IPS-NIHi7 (cell line): ENCODE data around the gene PGLYRP4.
"Not testable (repeated sequence)": the region's sequence is repeated elsewhere in the genome, so short reads cannot be mapped to it uniquely, and the experiment has no call there.

Source experiments
- DNase-seq: peaks from one replicate; pipeline ENCODE4 v3.0.0; 2012; ENCODE audit warnings: mixed read lengths; ENCODE audit errors: extremely low spot score

PGLYRP4 gene

DNA sequence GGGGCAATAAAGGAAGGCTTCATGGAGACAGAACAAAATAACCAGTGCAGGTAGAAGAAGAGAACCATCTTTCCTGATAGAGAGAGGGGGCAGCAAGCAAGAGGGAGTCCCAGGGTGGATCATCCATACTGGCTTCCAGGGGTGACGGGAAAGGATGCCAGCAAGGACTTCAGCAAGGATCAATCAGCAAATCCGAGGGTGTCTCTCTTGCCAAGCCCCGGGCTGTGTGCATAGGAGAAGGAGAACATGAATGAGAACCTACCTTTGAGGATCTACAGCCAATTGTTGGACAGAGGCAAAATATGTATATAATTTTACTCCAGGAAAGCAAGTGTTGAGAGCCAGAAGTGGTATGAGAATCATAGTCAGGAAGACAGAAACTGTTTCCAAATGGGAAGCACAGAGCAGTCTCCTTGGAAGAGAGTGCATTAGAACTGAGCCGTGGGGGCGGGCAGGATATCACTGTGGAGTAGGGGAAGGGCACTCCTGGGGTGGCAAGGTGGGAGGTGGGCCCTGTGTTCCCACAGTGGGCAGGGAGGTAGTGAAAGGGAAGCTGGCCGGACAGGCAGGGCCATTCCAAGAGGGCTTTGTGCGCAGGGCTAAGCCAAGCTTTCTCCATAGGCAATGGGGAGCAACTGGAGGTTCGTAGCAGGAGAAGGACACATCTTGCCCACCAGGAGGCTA lies 7.9 kb upstream of the PGLYRP4 start:
- DNase-seq, result no peak

DNA sequence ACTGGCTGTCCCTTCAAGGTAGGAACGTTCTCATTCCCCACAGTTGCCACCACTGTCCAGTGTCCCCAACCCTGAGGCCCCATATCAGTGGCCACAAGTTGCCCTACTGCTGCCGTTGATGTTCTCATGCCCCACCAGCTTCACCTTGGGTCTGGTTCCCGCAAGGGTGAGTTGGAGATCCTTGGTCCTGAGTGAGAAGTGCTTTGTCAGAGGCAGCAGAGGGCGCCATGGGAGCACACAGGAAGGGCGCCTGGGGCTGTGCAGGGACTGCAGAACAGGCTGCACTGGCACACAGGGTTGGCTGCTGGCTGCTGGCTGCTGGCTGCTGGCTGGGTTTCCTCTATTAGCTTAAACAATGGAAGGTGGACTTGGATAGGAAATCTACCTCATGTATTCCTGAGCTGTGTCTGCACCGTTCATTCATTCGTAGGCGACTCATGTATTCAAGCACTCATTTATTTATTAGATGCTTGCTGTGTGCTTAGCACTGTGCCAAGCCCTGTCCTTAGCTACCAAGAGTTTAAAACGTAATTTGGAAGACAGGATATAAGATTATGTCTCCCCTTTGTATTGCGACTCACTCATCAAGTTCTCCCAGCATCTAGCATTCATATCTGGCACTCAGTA lies 6.9 kb upstream of the PGLYRP4 start:
- DNase-seq, result peak; percentile 86

DNA sequence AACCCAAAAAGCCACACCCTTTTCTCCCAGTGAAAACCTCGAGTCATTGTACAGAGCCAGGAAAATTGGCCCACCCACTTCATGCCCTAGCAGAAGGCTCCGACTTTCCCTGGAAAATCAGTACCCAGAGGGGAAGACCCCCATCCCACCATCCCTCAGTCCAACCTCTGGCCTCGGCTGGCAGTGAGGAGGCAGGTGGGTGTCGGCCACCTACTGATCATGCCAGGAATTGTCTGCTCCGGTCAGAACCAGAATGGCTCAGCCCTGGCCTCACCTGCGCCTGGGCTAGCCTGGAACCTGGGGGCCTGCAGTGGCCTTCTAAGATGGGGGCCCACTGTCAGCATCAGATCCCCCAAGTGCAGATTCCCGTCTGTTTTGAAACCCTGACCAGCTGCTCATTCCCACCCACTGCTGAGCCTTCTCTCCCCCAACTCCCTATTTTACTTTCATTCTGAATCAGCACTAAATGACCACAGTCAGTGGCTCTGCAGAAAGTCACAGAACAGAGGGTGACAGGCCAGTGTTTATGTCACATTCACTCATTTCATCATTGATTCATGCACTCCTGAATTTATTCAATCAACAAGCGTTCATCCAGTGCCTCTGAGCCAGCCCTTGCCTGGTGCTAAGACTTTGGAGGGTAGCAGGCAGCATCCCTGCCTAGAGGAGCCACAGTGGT lies 6.0 kb upstream of the PGLYRP4 start:
- DNase-seq, result no peak

DNA sequence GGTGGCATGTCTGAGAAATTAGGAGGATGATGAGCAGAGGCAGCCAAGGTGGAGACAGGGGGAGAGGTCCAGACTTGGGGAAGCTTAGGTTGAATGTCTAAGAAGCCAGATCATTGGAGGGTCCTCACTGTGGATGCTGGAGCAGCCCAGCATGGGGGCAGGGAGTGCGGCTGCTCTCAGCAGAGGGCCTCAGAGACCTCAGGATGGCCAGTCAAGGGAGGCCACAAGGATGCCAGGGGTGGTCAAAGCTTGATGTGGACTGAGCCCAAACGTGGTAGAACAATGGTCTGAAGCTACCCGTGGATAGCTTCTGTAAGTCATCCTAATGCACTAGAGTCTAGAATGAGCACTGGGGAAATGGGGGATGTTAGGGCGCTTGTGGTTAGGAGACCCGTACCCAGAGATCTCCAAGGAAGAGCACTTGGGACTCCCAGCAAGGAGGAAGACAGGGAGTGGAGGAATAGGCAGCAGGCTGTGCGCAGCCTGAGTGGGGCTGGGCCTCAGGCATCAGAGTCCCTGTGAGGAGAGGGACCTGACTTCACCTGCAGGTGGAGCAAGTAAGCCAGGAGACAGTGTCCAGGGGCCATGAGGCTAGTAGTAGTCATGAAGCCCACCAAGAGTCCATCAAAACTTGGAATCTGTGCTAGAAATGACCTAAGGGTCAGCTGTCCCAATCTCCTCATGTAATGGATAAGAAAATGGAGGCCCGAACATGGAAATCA lies 4.7 kb upstream of the PGLYRP4 start:
- DNase-seq, result peak; percentile 83

DNA sequence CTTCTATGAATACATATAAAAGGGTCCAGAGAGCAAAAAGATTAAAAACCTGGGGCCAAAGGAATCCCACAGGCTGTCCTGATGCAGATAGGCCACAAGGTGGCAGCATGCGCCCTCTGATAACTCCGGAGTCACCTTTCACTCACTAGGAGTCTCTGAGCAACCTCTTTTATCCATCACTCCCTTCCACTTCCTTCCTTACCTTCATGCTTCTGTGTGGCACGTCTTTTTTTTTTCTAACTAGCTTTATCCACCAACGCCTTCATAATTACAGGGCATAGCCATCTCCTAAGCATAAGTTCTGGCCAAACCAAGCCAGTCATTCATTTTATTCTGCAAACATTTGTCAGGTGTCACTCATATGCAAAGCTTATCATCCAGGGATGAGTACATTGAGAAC lies 3.9 kb upstream of the PGLYRP4 start:
- DNase-seq, result peak; percentile 85

DNA sequence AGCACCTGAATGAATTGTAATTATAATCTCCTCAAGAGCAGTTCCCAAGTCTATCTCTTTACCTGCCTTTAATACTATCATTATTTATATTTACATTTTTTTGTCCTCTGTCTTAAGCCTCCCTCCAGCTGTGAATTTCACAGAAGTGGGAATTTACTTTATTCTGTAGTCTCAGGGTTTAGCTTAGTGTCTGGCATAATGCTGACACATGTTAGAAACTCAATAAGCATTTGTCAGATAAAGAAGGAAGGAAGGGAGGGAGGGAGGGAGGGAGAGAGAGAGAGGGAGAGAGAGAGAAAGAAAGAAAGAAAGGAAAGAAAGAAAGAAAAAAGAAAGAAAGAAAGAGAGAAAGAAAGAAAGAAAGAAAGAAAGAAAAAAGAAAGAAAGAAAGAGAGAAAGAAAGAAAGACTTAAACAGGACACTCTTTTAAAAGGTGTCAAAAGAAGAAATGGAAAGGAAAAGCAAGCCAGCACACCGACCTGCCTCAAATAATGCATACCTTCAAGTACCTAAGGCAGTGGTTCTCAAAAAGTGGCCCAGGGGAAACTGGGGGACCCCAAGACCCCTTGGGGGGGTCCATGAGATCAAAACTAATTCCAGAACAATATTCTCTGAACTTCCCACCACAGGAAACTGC lies 1.8 kb upstream of the PGLYRP4 start:
- no peak for DNase-seq

DNA sequence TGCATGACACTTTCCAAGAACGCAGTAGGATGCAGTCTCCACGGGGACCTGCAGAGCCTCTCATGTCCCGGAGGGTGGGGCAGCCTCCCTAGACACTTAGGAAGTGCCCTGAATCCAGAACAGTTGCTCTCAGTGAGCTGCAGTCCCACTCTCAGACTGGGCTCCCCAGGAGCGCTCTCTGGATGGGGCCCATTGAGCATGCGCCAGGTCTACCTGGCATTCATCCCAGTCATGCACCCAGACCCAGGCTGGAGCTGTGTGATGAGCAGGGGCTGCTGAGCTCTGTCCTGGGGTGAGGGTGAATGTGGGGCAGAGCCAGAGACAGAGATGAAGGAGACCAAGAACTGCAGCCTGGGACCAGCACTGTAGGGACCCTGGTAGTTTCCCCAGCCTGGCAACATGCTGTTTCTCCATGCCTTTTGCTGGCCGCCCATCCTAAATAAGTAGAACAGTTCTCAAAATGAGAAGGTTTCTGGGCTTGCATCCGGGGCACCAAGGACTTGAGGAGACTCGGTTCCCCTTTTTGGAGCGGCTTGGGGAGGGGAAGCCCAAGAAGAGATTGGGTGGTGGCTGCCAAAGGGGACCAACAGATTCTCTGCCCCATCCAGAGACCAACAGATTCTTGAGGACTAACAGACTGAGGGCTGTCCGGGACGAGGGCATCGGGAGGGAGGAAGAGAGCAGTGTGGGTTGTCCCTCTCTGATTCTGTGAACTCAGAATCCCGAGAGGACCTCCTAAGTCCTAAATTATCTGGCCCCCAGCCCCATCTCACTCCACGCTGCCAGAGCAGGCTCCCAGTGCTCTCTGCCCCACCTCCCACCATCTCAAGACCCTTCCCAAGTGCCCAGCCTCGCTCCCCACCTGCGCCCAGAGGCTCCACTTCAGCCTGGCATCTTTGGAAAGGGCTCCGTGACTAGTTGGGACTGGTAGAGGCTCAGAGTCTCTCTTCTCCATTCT lies 1.0 kb upstream of the PGLYRP4 start:
- DNase-seq, result no peak

DNA sequence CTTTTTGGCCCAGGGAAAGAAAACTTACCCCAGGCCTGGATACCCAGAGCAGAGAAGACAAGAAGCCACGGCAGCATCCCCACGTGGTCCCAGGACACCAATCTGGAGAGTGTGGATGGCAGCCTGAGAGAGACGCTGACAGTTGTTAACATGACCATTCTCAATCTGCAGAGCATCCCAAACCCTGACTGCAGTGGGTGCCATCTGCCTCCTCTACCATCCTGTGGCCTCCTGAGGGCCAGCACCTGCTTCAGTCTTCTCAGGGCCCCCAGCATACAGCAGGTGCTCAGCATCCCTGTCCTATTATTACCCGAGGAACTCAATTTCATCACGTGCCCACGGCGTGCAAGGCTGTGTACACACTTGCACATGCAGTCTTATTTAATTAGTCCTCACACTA lies 785 bp downstream of the PGLYRP4 start:
- DNase-seq, result no peak

DNA sequence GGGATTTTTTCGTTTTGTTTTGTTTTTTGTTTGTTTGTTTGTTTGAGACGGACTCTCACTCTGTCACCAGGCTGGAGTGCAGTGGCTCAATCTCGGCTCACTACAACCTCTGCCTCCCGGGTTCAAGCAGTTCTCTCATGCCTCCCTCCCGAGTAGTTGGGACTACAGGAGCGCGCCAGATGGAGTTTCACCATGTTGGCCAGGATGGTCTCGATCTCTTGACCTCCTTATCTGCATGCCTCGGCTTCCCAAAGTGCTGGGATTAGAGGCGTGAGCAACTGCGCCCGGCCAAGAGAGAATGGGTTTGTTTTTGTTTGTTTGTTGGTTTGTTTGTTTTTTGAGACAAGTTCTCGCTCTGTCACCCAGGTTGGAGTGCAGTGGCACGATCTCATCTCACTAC lies 1.6 kb downstream of the PGLYRP4 start:
- DNase-seq, result not testable (repeated sequence)

DNA sequence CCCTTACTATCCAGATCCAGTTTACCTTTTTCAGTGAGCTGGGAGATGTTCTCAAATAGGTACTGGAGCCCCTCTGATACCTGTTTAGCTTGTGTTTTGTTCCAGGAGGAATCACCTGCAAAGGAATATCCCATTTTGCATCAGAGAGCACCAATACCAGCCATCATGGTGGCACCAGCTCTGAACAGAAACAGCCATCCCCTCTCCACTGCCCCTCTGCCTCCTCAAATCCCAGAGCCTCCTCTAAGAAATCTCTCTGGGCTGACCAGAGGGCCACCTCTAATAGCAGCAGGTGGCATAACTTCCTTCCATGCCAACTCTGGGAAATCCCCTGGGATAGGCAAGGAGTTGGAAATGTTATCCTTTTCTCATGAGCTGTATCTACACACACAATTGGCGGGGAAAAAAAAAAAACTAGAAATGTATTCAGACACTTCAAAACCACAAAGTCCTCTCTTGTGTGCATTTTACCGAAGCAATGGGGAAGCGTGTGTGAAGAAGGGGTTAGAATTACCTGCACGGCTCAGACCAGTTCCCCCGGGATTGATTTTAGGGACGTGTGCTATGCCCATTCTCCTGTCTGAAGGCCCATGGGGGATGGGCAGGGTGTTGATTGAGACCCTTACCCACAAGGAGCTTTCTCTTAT lies 2.4 kb downstream of the PGLYRP4 start:
- DNase-seq, result peak; percentile 3

DNA sequence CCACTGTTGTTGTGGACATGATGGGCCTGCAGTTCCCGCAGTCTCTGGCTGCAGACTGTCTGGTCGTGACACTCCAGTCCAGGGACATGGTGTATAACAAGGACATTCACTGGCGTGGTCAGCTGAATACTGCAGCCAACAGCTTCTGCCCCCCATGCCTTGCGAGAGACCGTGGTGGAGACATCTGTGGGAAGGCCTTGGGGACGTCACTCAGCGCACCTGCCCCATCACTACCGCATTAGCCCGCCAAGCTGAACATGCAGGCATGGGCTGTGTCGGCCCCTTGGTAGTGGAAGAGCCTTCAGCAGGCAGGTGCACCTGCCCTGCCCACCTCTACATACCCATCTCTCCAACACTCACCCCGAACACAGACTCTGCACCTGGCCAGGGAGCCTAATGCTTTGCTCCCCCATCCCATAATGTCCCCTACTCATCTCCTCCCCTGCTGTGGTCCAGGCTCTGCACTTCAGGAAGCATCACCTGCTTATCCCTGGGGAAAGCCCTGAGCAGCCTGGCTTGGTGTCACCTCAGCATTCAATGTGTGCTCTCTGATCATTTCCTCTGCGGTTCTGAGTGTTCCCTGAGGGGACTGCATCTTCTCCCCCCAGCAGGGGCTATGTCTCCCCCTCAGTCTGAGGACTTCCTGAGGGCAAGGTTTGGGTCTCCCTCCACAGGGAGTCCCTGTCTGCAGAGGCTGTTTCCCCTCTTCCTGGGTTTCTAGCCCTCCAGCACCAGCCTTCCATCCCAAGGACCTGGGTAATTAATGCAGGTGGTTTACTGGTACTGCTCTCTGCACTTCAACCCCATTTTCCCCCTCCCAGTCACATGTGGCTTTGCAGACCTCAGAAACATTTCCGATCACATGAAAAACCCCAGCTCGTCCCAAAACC lies 3.2 kb downstream of the PGLYRP4 start:
- peak; percentile 6 for DNase-seq

DNA sequence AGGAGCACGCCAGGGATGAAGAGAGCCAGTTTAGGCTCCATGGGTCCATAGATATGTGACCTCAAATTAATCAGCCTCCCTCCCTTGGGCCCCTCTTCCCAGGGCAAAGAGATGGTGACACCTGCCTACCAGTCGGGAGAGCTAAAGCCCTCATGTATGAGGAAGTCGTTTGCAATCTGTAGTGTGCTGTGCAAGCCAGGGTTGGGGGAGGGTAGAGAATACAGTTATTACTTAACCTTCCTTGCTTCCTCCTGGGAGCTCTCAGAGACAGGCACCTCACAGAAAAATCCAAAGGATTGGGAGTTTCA lies 4.0 kb downstream of the PGLYRP4 start:
- DNase-seq, result peak; percentile 4

DNA sequence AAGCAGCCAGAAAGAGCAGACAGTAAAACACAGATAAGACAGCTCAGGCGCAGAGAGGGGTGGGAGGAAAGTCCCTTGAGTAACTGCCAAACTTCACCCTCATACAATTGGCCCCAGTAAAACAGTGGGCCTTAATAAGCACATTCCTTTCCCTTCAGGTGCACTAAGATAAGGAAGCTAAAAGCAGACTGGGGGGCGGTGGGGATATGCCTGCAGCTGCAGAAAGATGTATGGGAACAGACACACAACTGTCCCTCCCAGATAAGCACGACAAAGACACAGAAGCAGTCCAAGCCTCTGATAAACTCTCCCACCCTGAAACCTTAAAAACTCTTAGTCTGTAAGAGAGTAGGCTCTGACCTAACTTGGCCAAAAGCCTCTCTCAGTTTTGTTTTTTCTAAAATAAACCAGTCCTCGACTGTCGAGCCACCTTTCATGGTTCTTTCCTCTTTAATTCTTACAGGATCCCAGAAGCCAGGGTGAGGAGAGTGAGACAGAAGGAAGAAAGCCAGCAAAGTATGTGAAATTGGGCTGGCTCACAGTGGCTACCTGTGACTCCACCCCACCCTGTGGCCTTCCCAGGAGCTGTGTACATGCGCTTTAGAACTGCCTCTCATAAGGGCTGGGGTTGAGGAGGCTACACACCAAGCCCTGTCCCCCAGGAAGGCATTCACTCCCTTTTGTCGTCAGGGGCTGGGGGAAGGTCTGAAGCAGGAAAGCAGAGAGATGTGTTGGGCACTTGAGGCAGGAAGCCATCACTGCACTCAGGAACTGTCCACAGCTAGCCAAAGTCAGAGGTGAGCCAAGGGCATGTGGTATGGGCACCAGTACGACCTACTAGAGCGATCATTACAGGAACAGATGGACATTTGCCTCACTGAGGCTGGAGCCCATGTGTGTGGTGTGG lies 4.6 kb downstream of the PGLYRP4 start:
- DNase-seq, result peak; percentile 8

DNA sequence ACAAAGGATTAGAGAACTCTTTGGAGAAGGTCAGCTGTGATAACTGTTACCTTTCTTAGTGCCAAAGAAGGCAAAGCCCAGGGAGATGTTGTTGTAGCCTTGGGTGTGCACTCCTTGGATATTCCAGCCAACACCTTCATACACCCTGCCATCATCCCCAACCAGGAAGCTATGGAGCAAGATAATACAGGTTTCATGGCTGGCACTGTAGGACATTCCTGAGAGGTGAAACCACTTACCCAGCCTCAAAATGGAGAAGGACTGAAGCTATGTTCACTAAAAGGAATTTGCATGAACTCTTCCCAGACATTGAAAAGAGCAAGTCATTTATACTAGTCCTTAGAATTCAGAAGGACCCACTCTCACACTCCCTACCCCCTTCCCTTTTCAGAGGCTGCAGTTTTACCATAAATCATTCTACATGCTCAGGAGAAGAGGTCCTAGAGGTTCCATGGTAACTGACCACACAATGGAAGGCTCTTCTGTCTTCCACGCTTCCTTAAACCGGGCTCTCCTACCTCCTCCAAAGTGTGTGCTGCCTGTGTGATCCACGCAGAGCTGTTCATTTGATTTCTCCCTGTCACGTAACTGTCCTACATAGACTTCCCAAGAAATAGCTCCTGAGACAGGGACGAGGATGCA lies 5.5 kb downstream of the PGLYRP4 start:
- DNase-seq, result peak; percentile 5

DNA sequence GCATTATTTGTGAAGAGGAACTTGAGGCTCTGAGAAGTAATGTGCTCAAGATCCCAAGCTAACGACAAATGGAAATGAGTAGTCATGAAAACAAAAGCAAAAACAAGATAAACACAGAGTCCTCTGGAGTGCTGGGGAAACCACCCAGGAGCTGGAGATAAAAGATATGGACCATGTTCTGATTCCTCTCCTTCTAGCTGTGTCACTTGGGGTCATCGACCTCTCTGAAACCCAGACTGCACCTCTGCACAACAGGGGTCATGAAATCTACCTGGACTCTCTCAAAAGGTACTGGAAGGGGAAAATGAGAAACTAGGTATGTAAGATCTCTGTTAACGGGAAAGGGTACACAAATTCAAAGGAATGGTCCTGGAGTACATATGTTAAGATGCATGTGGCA lies 6.5 kb downstream of the PGLYRP4 start:
- peak; percentile 7 for DNase-seq

DNA sequence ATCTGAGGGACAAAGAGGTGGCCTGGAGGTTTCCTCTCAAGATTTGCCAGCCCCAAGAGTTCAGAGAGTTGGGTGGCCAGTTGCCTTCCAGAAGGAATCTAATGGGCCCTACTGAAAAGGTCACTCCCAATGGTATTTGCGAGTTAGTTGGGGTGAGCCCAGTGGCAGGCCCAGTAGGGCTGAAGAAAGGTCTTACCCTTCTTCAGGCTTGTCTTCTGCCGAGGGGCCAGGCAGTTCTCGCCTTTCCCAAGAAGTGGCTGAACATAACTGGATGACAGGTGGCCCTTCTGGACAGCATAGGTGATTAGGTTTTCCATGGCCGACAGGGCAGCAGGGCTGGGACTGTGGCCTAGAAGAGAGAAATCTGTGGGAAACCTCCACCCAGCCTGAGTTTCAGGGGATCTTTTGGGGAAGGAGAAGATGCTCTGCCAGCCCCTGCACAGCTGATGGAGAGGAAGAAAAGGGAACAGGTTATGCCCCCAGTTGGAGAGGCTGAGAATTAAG lies 7.2 kb downstream of the PGLYRP4 start:
- DNase-seq, result no peak

DNA sequence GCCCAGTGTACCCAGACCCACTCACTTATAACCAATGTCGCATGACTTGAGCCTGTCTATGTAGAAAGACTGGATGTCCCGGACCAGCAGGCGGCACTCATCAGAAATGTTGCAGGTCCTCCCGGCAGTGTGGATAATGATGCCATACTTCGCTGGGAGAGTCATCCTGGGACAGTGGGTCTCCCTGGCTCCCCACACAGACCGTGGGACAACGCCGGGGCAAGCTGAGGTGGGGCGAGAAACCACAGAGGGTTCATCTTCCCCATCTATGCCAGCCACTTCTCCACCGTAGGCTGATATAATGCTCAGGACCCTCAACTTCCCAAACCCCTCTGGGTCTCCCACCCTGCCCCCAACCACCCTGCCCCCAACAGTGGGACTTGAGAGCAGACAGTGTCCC lies 8.3 kb downstream of the PGLYRP4 start:
- no peak for DNase-seq

DNA sequence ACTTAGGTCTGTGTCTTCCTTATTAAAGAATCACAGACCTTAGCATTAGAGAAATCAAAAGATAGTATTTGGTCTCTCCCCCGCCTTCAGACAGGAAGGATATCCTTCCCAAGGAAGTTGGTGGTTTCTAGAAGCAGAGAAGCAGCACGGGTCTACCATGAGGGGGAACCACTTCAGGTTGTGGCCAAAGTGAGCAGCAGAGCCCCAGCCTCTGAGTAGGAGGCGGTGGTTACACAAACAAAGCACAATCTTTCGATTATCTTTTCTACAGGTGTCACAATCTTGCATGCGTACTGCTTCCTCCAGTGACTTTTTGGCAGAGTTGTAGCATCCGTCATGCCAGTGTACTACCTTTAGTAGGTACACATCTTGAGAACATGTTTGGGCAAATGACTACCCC lies 8.8 kb downstream of the PGLYRP4 start:
- DNase-seq, result no peak
